CD4-positive, alpha-beta T cell treated with Interleukin-21 for 1 hour (primary cell): ENCODE measurements around the gene PPP1R9A.

Experiments
- DNase-seq: peaks from one replicate; pipeline ENCODE4 v3.0.0-alpha.2; 2020

The PPP1R9A gene

GRCh38 chr7:95269640-95270039 lies 362.2 kb downstream of the PPP1R9A start:
- no peak for DNase-seq

GRCh38 chr7:95276114-95276513 lies 368.7 kb downstream of the PPP1R9A start:
- DNase-seq, result no peak

GRCh38 chr7:95279417-95279816 lies 372.0 kb downstream of the PPP1R9A start:
- DNase-seq, result no peak

GRCh38 chr7:95286096-95286495 lies 378.7 kb downstream of the PPP1R9A start:
- DNase-seq, result no peak

- DNase-seq, result no peak
Measured at GRCh38 chr7:95290166-95290830, 382.9 kb downstream of the PPP1R9A start.

GRCh38 chr7:95295397-95295796 lies 388.0 kb downstream of the PPP1R9A start:
- no peak for DNase-seq

- DNase-seq, result no peak
Measured at GRCh38 chr7:95296456-95296855, 389.1 kb downstream of the PPP1R9A start.

GRCh38 chr7:95297041-95297440 lies 389.6 kb downstream of the PPP1R9A start:
- no peak for DNase-seq

GRCh38 chr7:95298091-95298490 lies 390.7 kb downstream of the PPP1R9A start:
- DNase-seq, result no peak

GRCh38 chr7:95303013-95303905 lies 395.9 kb downstream of the PPP1R9A start:
- no peak for DNase-seq

- DNase-seq, result no peak
Measured at GRCh38 chr7:95304990-95305389, 397.6 kb downstream of the PPP1R9A start.

- no peak for DNase-seq
Measured at GRCh38 chr7:95309951-95310350, 402.6 kb downstream of the PPP1R9A start.

- DNase-seq, result no peak
Measured at GRCh38 chr7:95311389-95311788, 404.0 kb downstream of the PPP1R9A start.

GRCh38 chr7:95312561-95312960 lies 405.2 kb downstream of the PPP1R9A start:
- DNase-seq, result no peak

- no peak for DNase-seq
Measured at GRCh38 chr7:95316588-95316987, 409.2 kb downstream of the PPP1R9A start.

GRCh38 chr7:95317546-95317945 lies 410.2 kb downstream of the PPP1R9A start:
- no peak for DNase-seq

GRCh38 chr7:95317966-95318365 lies 410.6 kb downstream of the PPP1R9A start:
- no peak for DNase-seq

GRCh38 chr7:95318501-95319100 lies 411.2 kb downstream of the PPP1R9A start:
- no peak for DNase-seq

- DNase-seq, result no peak
Measured at GRCh38 chr7:95319570-95319969, 412.2 kb downstream of the PPP1R9A start.

GRCh38 chr7:95320651-95321050 lies 413.3 kb downstream of the PPP1R9A start:
- no peak for DNase-seq

GRCh38 chr7:95321720-95322119 lies 414.3 kb downstream of the PPP1R9A start:
- DNase-seq, result no peak

- no peak for DNase-seq
Measured at GRCh38 chr7:95322396-95322795, 415.0 kb downstream of the PPP1R9A start.

- no peak for DNase-seq
Measured at GRCh38 chr7:95322854-95323253, 415.5 kb downstream of the PPP1R9A start.
